ENCODE data around the gene COL4A1. TPM values are rescaled to one million over a fixed set of nuclear protein-coding genes. Genes with fewer than 3 reads are reported as not detected.

The COL4A1 gene
- total RNA-seq, 1 donor, result 0.21 TPM

- Histone ChIP-seq H3K4me3 (ENCODE audit: low read length) (no peak overlapping the region), H3K4me1 (ENCODE audit: insufficient read depth, low read length) (no peaks in the 10 kb centered on the region), H3K9me3 (ENCODE audit: low read depth, low read length) (no peaks in the 10 kb centered on the region), H3K27me3 (ENCODE audit: insufficient read depth, low read length) (peaks cover 12% of the 10 kb centered on the region)
These were observed 73.0 kb downstream of the COL4A1 start for GRCh38 chr13:110233951-110234280.

- Histone ChIP-seq H3K9me3 (ENCODE audit: low read depth, low read length) (no peaks in the 10 kb centered on the region), H3K4me1 (ENCODE audit: insufficient read depth, low read length) (no peaks in the 10 kb centered on the region), H3K27me3 (ENCODE audit: insufficient read depth, low read length) (peaks cover 12% of the 10 kb centered on the region), H3K4me3 (ENCODE audit: low read length) (no peak overlapping the region)
These were observed 73.6 kb downstream of the COL4A1 start for GRCh38 chr13:110233181-110233950.

- H3K4me3 ChIP-seq (ENCODE audit: low read length), result no peak overlapping the region
- peaks cover 12% of the 10 kb centered on the region for H3K27me3 ChIP-seq (ENCODE audit: insufficient read depth, low read length)
- H3K4me1 ChIP-seq (ENCODE audit: insufficient read depth, low read length), result no peaks in the 10 kb centered on the region
- no peaks in the 10 kb centered on the region for H3K9me3 ChIP-seq (ENCODE audit: low read depth, low read length)
These were observed 74.2 kb downstream of the COL4A1 start for GRCh38 chr13:110232756-110233155.

- Histone ChIP-seq H3K27me3 (ENCODE audit: insufficient read depth, low read length) (peaks cover 12% of the 10 kb centered on the region), H3K4me3 (ENCODE audit: low read length) (no peak overlapping the region), H3K9me3 (ENCODE audit: low read depth, low read length) (no peaks in the 10 kb centered on the region), H3K4me1 (ENCODE audit: insufficient read depth, low read length) (no peaks in the 10 kb centered on the region)
These were observed 74.8 kb downstream of the COL4A1 start for GRCh38 chr13:110232142-110232541.

- no peaks in the 10 kb centered on the region for H3K4me1 ChIP-seq (ENCODE audit: insufficient read depth, low read length)
- H3K27me3 ChIP-seq (ENCODE audit: insufficient read depth, low read length), result peaks cover 9% of the 10 kb centered on the region
- no peak overlapping the region for H3K4me3 ChIP-seq (ENCODE audit: low read length)
- no peaks in the 10 kb centered on the region for H3K9me3 ChIP-seq (ENCODE audit: low read depth, low read length)
These were observed 75.5 kb downstream of the COL4A1 start for GRCh38 chr13:110231348-110232047.

- H3K4me3 ChIP-seq (ENCODE audit: low read length), result no peak overlapping the region
- H3K27me3 ChIP-seq (ENCODE audit: insufficient read depth, low read length), result peaks cover 8% of the 10 kb centered on the region
- no peaks in the 10 kb centered on the region for H3K4me1 ChIP-seq (ENCODE audit: insufficient read depth, low read length)
- no peaks in the 10 kb centered on the region for H3K9me3 ChIP-seq (ENCODE audit: low read depth, low read length)
These were observed 76.2 kb downstream of the COL4A1 start for GRCh38 chr13:110230661-110231347.

- H3K4me1 ChIP-seq (ENCODE audit: insufficient read depth, low read length), result no peaks in the 10 kb centered on the region
These were observed 76.9 kb downstream of the COL4A1 start for GRCh38 chr13:110229905-110230563.

GRCh38 chr13:110228936-110229904, 77.7 kb downstream of the COL4A1 start:
- Histone ChIP-seq H3K9me3 (ENCODE audit: low read depth, low read length) (no peaks in the 10 kb centered on the region), H3K4me3 (ENCODE audit: low read length) (no peak overlapping the region), H3K27me3 (ENCODE audit: insufficient read depth, low read length) (peaks cover 8% of the 10 kb centered on the region), H3K4me1 (ENCODE audit: insufficient read depth, low read length) (no peaks in the 10 kb centered on the region)

More at GRCh38 chr13:110229905-110230563, 76.9 kb downstream of the COL4A1 start:
- H3K4me3 ChIP-seq (ENCODE audit: low read length), result no peak overlapping the region
- H3K9me3 ChIP-seq (ENCODE audit: low read depth, low read length), result no peaks in the 10 kb centered on the region
- H3K27me3 ChIP-seq (ENCODE audit: insufficient read depth, low read length), result peaks cover 8% of the 10 kb centered on the region

GRCh38 chr13:110227864-110228643, 78.9 kb downstream of the COL4A1 start:
- Histone ChIP-seq H3K4me1 (ENCODE audit: insufficient read depth, low read length) (no peaks in the 10 kb centered on the region), H3K4me3 (ENCODE audit: low read length) (no peak overlapping the region), H3K27me3 (ENCODE audit: insufficient read depth, low read length) (peaks cover under 1% of the 10 kb centered on the region)

GRCh38 chr13:110227416-110227815, 79.5 kb downstream of the COL4A1 start:
- Histone ChIP-seq H3K27me3 (ENCODE audit: insufficient read depth, low read length) (no peaks in the 10 kb centered on the region), H3K4me1 (ENCODE audit: insufficient read depth, low read length) (no peaks in the 10 kb centered on the region), H3K4me3 (ENCODE audit: low read length) (no peak overlapping the region), H3K9me3 (ENCODE audit: low read depth, low read length) (no peaks in the 10 kb centered on the region)

More at GRCh38 chr13:110227864-110228643, 78.9 kb downstream of the COL4A1 start:
- no peaks in the 10 kb centered on the region for H3K9me3 ChIP-seq (ENCODE audit: low read depth, low read length)

- H3K9me3 ChIP-seq (ENCODE audit: low read depth, low read length), result no peaks in the 10 kb centered on the region
These were observed 81.1 kb downstream of the COL4A1 start for GRCh38 chr13:110225609-110226574.

GRCh38 chr13:110225003-110225402, 82.0 kb downstream of the COL4A1 start:
- no peak overlapping the region for H3K4me3 ChIP-seq (ENCODE audit: low read length)
- H3K9me3 ChIP-seq (ENCODE audit: low read depth, low read length), result no peaks in the 10 kb centered on the region
- no peaks in the 10 kb centered on the region for H3K27me3 ChIP-seq (ENCODE audit: insufficient read depth, low read length)
- no peaks in the 10 kb centered on the region for H3K4me1 ChIP-seq (ENCODE audit: insufficient read depth, low read length)

More at GRCh38 chr13:110225609-110226574, 81.1 kb downstream of the COL4A1 start:
- H3K27me3 ChIP-seq (ENCODE audit: insufficient read depth, low read length), result no peaks in the 10 kb centered on the region
- H3K4me1 ChIP-seq (ENCODE audit: insufficient read depth, low read length), result no peaks in the 10 kb centered on the region
- no peak overlapping the region for H3K4me3 ChIP-seq (ENCODE audit: low read length)

Measured in mononuclear cell (primary cell).